Effector memory CD8-positive, alpha-beta T cell (primary cell): ENCODE results near the gene OOSP3.
A peak's percentile ranks its signal among the peaks of the same experiment; 100 is the strongest.

ENCODE experiments used
- ATAC-seq: fragments of 150-1000 bp; cut with Tn5 transposase; replicated peaks from 2 replicates; pipeline ENCODE4 v1.10.0; 2021; ENCODE audit warnings: mild to moderate bottlenecking, moderate library complexity
- DNase-seq, 3 experiments: peaks; one replicate each; pipeline ENCODE4 v3.0.0; 2021
- H3K27ac Mint-ChIP-seq, 2 donors: one replicate each; pipeline ENCODE4 v1.8.0; 2022; ENCODE audit warnings: mild to moderate bottlenecking in 2 of 2, mixed read lengths in 2 of 2, moderate library complexity in 2 of 2
- H3K27me3 Mint-ChIP-seq, 2 donors: one replicate each; pipeline ENCODE4 v1.8.0; 2022; ENCODE audit warnings: mixed read lengths in 2 of 2
- H3K36me3 Mint-ChIP-seq: one replicate; pipeline ENCODE4 v1.8.0; 2022; ENCODE audit warnings: mild to moderate bottlenecking, moderate library complexity, mixed read lengths; ENCODE audit not compliant: insufficient read depth
- H3K4me1 Mint-ChIP-seq, 2 donors: one replicate each; pipeline ENCODE4 v1.8.0; 2022; ENCODE audit warnings: low read depth in 2 of 2, mixed read lengths in 2 of 2
- H3K4me3 Mint-ChIP-seq, 2 donors: one replicate each; pipeline ENCODE4 v1.8.0; 2022; ENCODE audit warnings: mild to moderate bottlenecking in 2 of 2, mixed read lengths in 2 of 2, moderate library complexity in 2 of 2
- H3K9me3 Mint-ChIP-seq, 2 donors: one replicate each; pipeline ENCODE4 v1.8.0; 2022; ENCODE audit warnings: mixed read lengths in 2 of 2

OOSP3 gene

DNA sequence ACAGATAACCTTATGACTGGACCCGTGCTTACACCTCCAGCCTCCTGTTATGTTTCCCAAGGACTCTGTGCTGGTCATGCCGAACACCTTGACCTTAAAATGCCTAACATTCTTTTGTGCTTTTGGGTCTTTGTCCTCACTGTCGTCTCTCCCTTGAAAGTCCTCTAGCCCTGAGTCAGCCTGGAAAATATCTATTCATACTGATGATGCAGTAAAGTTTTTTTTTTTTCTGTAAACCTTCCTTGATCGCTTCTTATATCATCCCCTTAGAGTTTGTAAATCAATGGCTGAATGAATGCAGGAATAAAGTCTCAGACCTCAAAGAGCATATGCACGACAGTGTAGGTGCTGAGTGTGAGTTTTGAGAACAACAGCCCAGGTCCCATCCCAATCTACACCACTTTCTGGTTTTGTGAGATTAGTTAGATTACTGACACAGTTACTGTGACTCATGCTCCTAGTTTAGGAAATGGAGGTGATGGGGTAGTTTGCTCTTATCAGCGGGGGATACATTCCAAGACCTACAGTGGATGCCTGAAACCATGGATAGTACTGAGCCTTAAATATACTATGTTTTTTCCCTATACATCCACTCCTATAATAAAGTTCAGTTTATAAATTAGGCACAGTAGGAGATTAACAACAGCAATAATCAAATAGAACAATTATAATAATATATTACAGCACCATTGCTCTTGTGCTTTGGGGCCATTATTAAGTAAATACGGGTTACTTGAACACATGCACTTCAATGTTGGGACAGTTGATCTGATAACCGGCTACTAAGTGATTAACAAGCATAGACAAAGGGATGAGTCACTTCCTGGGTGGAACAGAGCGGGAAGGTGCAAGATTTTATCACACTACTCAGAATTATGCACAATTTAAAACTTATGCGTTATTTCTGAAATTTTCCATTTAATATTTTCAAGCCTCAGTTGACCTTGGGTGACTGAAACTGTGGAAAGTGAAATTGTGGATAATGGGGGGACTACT, 20.8 kb upstream of the OOSP3 start:
- peaks cover 9 to 20% of the 10 kb centered on the region in 2 donors for H3K27me3 Mint-ChIP-seq
- H3K4me3 Mint-ChIP-seq: peak overlapping the region in 1 of 2 donors; percentile 23
- DNase-seq: no peak
- H3K27ac Mint-ChIP-seq: peak overlapping the region in 1 of 2 donors; percentile 26
- no peaks in the 10 kb centered on the region for H3K36me3 Mint-ChIP-seq
- peaks cover 11 to 15% of the 10 kb centered on the region in 2 donors for H3K4me1 Mint-ChIP-seq
- no peaks in the 10 kb centered on the region for H3K9me3 Mint-ChIP-seq
- peak; percentile 45 for ATAC-seq

DNA sequence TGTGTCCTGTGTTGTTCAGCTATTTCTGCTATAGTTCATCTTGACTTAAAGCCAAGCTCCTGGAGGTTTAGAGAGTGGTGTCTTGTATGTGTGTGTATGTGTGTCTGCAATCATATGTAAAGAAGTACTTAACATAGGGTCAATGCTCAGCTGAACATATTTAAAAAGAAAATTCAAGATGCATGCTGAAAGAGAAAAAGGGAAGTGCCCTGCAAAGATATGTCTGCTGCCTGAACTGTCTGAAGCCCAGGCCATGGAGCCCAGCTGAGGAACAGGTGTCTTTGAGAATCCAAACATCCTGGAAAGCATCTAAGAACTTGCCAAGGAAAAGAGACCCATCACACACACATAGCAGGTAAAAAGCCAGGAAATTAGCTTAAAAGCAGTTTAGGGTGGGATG, 18.9 kb upstream of the OOSP3 start:
- no peak for DNase-seq
- H3K36me3 Mint-ChIP-seq: no peaks in the 10 kb centered on the region
- peaks cover 16 to 17% of the 10 kb centered on the region in 2 donors for H3K27me3 Mint-ChIP-seq
- H3K4me1 Mint-ChIP-seq: peaks cover 11 to 15% of the 10 kb centered on the region in 2 donors
- no peak for ATAC-seq
- H3K27ac Mint-ChIP-seq: no peak overlapping the region
- H3K4me3 Mint-ChIP-seq: no peak overlapping the region
- H3K9me3 Mint-ChIP-seq: no peaks in the 10 kb centered on the region

DNA sequence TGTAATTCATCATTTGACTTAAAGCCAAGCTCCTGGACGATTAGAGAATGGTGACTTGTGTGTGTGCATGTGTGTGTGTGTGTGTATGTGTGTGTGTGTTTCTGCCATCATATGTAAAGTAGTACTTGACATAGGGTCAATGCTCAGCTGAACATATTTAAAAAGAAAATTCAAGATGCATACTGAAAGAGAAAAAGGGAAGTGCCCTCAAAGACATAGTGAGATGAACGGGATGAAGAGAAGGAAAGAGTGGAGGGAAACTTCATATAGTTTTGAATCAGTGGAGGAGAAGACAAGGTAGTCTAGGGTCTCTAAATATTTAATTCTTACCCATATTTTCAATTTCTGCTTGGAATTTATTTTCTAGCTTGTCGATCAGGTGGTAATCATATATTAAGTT, 16.3 kb upstream of the OOSP3 start:
- no peak for DNase-seq
- peaks cover 11 to 15% of the 10 kb centered on the region in 2 donors for H3K4me1 Mint-ChIP-seq
- no peaks in the 10 kb centered on the region for H3K36me3 Mint-ChIP-seq
- no peak overlapping the region for H3K4me3 Mint-ChIP-seq
- H3K9me3 Mint-ChIP-seq: no peaks in the 10 kb centered on the region
- peaks cover 22 to 29% of the 10 kb centered on the region in 2 donors for H3K27me3 Mint-ChIP-seq
- H3K27ac Mint-ChIP-seq: no peak overlapping the region
- no peak for ATAC-seq

GRCh38 chr11:59865031-59865430, 13.6 kb upstream of the OOSP3 start:
- peaks cover 27 to 33% of the 10 kb centered on the region in 2 donors for H3K27me3 Mint-ChIP-seq
- no peak for ATAC-seq
- H3K9me3 Mint-ChIP-seq: no peaks in the 10 kb centered on the region
- no peak for DNase-seq
- no peaks in the 10 kb centered on the region for H3K4me1 Mint-ChIP-seq
- H3K27ac Mint-ChIP-seq: no peak overlapping the region
- H3K36me3 Mint-ChIP-seq: no peaks in the 10 kb centered on the region
- no peak overlapping the region for H3K4me3 Mint-ChIP-seq

DNA sequence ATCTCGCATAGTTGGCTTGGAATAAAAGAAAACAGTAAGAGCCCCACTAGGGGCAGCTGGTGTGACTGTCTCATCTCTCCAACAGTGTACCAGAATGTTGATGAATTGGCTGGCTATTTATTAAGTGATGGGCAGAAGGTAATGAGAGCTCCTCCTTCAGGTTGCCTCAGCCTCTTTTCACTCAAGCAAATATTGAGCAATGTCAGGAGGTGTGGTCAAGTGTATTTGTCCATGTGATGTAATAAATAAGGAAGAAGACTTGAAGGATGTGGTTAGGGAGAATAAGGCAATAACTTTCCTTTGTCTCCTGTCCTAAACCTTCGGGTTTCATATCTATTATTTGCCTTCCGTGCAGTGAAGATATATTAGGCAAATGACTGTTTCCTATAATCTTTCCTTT, 12.2 kb upstream of the OOSP3 start, which contains the start of gene TCN1:
Gene TCN1 (minus strand): TSS at position 91 of the 400 bp plus-strand sequence. CDS start 17 bp downstream, at position 74.
- Mint-ChIP-seq H3K4me1 (no peaks in the 10 kb centered on the region), H3K27ac (no peak within 1 kb of the TSS), H3K36me3 (no peaks in the 10 kb centered on the region), H3K4me3 (no peak within 1 kb of the TSS), H3K9me3 (no peaks in the 10 kb centered on the region), H3K27me3 (peaks cover 25 to 27% of the 10 kb centered on the region in 2 donors)
- ATAC-seq (no peak), DNase-seq (no peak)

GRCh38 chr11:59866836-59867235, 11.7 kb upstream of the OOSP3 start:
- Mint-ChIP-seq H3K9me3 (no peaks in the 10 kb centered on the region), H3K27me3 (peaks cover 25 to 27% of the 10 kb centered on the region in 2 donors), H3K4me3 (no peak overlapping the region), H3K4me1 (no peaks in the 10 kb centered on the region), H3K36me3 (no peaks in the 10 kb centered on the region), H3K27ac (no peak overlapping the region)
- ATAC-seq (no peak), DNase-seq (no peak)

GRCh38 chr11:59867946-59868345, 10.6 kb upstream of the OOSP3 start:
- ATAC-seq: no peak
- peaks cover 18 to 25% of the 10 kb centered on the region in 2 donors for H3K27me3 Mint-ChIP-seq
- no peak for DNase-seq
- no peak overlapping the region for H3K4me3 Mint-ChIP-seq
- H3K36me3 Mint-ChIP-seq: no peaks in the 10 kb centered on the region
- no peaks in the 10 kb centered on the region for H3K4me1 Mint-ChIP-seq
- H3K9me3 Mint-ChIP-seq: no peaks in the 10 kb centered on the region
- no peak overlapping the region for H3K27ac Mint-ChIP-seq

DNA sequence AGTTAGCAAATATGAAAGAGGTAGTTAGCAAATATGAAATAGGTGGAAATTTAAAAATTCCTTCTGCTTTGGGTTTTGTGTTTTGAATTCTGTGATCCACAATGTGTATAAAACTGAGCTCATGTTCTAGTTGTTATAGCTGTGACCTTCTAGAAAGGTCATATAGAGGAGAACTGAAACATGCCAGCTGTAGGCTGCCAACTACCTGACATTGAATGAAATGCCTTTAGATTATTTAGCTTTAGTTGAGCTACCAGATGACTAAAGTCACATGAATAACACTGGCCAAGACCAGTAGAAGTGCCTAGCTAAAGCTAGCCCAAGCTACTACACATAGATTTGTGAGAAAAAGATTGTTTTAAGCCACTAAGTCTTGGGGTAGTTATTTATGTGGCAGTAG, 6.5 kb upstream of the OOSP3 start:
- no peak overlapping the region for H3K4me3 Mint-ChIP-seq
- no peaks in the 10 kb centered on the region for H3K9me3 Mint-ChIP-seq
- no peak for DNase-seq
- no peak overlapping the region for H3K27ac Mint-ChIP-seq
- no peak for ATAC-seq
- peaks cover 37 to 40% of the 10 kb centered on the region in 2 donors for H3K27me3 Mint-ChIP-seq
- no peaks in the 10 kb centered on the region for H3K36me3 Mint-ChIP-seq
- H3K4me1 Mint-ChIP-seq: no peaks in the 10 kb centered on the region

GRCh38 chr11:59875856-59876519, 2.6 kb upstream of the OOSP3 start:
- H3K27me3 Mint-ChIP-seq: peaks cover 36 to 51% of the 10 kb centered on the region in 2 donors
- H3K27ac Mint-ChIP-seq: no peak overlapping the region
- H3K9me3 Mint-ChIP-seq: no peaks in the 10 kb centered on the region
- ATAC-seq (no peak), DNase-seq (no peak)
- no peaks in the 10 kb centered on the region for H3K36me3 Mint-ChIP-seq
- H3K4me1 Mint-ChIP-seq: no peaks in the 10 kb centered on the region
- H3K4me3 Mint-ChIP-seq: no peak overlapping the region

GRCh38 chr11:59877325-59877724, 1.3 kb upstream of the OOSP3 start:
- ATAC-seq (no peak), DNase-seq (no peak)
- Mint-ChIP-seq H3K4me1 (no peaks in the 10 kb centered on the region), H3K27ac (no peak overlapping the region), H3K4me3 (no peak overlapping the region), H3K27me3 (peaks cover 36 to 52% of the 10 kb centered on the region in 2 donors), H3K9me3 (no peaks in the 10 kb centered on the region), H3K36me3 (no peaks in the 10 kb centered on the region)

DNA sequence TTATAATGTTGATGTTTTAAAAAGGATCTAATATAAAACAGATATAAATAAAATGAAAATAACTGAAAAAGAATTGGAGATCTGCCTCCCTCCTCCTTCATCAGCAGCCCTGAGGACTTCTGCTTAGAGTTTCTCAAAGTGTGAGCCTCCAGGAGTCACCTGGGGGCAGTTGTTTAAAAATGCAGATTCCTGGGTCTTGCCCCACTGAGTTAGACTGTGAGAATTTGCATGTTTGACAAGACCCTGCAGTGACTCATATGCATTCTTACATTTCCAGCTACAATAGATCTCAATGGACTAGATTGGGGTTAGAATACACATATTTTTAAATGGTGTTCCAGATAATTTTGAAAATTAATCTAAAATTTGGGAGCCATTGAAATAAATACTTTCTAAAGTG, 798 bp upstream of the OOSP3 start:
- DNase-seq (no peak), ATAC-seq (no peak)
- no peak overlapping the region for H3K27ac Mint-ChIP-seq
- H3K36me3 Mint-ChIP-seq: no peaks in the 10 kb centered on the region
- no peaks in the 10 kb centered on the region for H3K9me3 Mint-ChIP-seq
- H3K4me3 Mint-ChIP-seq: no peak overlapping the region
- H3K27me3 Mint-ChIP-seq: peaks cover 36 to 52% of the 10 kb centered on the region in 2 donors
- no peaks in the 10 kb centered on the region for H3K4me1 Mint-ChIP-seq

GRCh38 chr11:59879567-59879966, 985 bp downstream of the OOSP3 start:
- Mint-ChIP-seq H3K4me3 (no peak overlapping the region), H3K9me3 (no peaks in the 10 kb centered on the region), H3K4me1 (no peaks in the 10 kb centered on the region), H3K36me3 (no peaks in the 10 kb centered on the region), H3K27me3 (peaks cover 34 to 47% of the 10 kb centered on the region in 2 donors), H3K27ac (no peak overlapping the region)
- ATAC-seq (no peak), DNase-seq (no peak)

GRCh38 chr11:59883597-59883996, 5.0 kb downstream of the OOSP3 start:
- peaks cover 9 to 18% of the 10 kb centered on the region in 2 donors for H3K27me3 Mint-ChIP-seq
- no peaks in the 10 kb centered on the region for H3K4me1 Mint-ChIP-seq

More at GRCh38 chr11:59883597-59883996, 5.0 kb downstream of the OOSP3 start:
- no peak for DNase-seq
- no peak overlapping the region for H3K27ac Mint-ChIP-seq
- H3K36me3 Mint-ChIP-seq: no peaks in the 10 kb centered on the region
- ATAC-seq: no peak
- H3K4me3 Mint-ChIP-seq: no peak overlapping the region
- peaks cover 1 to 7% of the 10 kb centered on the region in 2 donors for H3K9me3 Mint-ChIP-seq
